T-helper 1 cell treated with Interleukin-12 subunit alpha and Interleukin-12 subunit beta and Interleukin-4 antibody, amounts not matched to agents 30 μg/mL and 1 μg/mL, for 36 hours (primary cell): ENCODE measurements around the gene ABHD14A.
"Not testable (repeated sequence)": the region's sequence is repeated elsewhere in the genome, so short reads cannot be mapped to it uniquely, and the experiment has no call there.

Source experiments
- H3K27ac Mint-ChIP-seq: one replicate; pipeline ENCODE4 v1.8.0; 2021; ENCODE audit warnings: mild to moderate bottlenecking, mixed read lengths
- H3K27me3 Mint-ChIP-seq: one replicate; pipeline ENCODE4 v1.8.0; 2021; ENCODE audit warnings: low read depth, mixed read lengths
- H3K36me3 Mint-ChIP-seq: one replicate; pipeline ENCODE4 v1.8.0; 2021; ENCODE audit warnings: low read depth, mixed read lengths
- H3K4me1 Mint-ChIP-seq: one replicate; pipeline ENCODE4 v1.8.0; 2021; ENCODE audit warnings: low read depth, mixed read lengths
- H3K4me3 Mint-ChIP-seq: one replicate; pipeline ENCODE4 v1.8.0; 2021; ENCODE audit warnings: mild to moderate bottlenecking, moderate library complexity, mixed read lengths
- H3K9me3 Mint-ChIP-seq: one replicate; pipeline ENCODE4 v1.8.0; 2021; ENCODE audit warnings: mixed read lengths

The ABHD14A gene

DNA sequence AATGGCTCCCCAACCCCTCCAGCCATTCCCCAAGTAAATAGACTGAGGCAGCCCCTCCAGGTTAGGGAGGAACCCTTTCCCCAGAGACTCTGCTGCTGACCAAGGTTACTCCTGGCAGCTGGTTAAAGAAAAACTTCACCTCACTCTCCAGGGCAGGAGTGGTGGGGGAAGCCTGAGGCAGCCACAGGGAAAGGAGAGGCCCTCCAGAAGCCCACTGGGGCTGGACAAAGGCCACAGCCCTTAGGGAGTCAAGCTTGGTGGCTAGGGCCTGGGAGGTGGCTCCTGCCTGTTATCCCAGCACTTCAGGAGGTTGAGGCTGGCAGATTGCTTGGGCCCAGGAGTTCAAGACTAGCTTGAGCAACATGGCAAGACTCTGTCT, 9.4 kb downstream of the ABHD14A start:
- Mint-ChIP-seq H3K27me3 (no peaks in the 10 kb centered on the region), H3K27ac (peak overlapping the region; percentile 77), H3K9me3 (no peaks in the 10 kb centered on the region), H3K36me3 (peaks cover 6% of the 10 kb centered on the region), H3K4me3 (peak overlapping the region; percentile 93), H3K4me1 (peaks cover 24% of the 10 kb centered on the region)

DNA sequence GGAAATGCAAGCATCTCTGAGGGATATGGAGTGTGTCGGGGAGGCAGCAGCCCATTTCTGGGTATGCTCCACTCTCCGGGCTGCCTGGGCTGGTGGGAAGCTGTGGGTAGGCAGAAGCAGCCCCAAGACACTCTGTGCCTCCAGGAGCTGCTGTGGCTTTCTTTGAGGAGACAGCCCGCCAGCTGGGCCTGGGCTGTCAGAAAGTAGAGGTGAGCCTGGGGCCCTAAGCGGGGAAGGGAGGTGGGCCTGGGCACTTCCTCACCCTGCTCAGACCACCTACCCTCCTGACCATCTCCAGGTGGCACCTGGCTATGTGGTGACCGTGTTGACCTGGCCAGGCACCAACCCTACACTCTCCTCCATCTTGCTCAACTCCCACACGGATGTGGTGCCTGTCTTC, 10.2 kb downstream of the ABHD14A start:
- H3K27ac Mint-ChIP-seq, result peak overlapping the region; percentile 57
- H3K4me3 Mint-ChIP-seq, result no peak overlapping the region
- no peaks in the 10 kb centered on the region for H3K9me3 Mint-ChIP-seq
- H3K4me1 Mint-ChIP-seq, result peaks cover 24% of the 10 kb centered on the region
- no peaks in the 10 kb centered on the region for H3K27me3 Mint-ChIP-seq
- H3K36me3 Mint-ChIP-seq, result peaks cover 6% of the 10 kb centered on the region

DNA sequence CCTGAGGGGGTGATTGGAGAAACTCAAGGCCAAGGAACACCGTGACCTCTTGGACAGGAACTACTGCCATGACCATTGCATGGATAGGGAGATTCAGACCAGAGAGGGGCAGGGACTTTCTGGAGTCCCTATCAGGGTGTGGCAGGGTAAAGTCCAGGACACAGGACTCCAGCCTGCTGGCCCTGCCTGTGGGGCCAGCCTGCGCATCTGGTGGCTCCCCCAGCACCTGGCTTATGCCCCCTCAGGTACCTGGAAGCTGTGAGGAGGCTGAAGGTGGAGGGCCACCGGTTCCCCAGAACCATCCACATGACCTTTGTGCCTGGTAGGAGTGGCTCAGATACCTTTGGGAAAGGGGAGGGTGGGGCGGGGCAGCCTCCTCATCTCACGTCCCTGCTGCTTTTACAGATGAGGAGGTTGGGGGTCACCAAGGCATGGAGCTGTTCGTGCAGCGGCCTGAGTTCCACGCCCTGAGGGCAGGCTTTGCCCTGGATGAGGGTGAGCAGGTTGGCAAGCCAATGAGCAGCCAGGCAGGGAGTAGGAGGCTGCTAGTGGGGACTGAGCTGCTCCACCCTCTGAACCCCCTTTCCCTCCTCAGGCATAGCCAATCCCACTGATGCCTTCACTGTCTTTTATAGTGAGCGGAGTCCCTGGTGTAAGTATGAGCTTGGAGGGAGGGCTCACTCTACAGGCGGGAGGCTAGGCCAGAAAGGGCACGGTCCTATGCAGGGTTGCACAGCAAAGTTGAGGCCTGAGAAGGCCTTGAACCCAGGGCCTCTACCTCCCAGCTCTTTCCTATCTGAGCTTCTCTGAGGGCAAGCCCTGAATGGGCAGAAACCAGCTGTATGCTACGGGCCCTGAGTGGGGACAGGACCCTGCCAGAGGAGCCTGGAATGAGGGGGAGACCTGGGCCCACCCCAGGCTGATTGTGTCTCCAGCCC, 11.4 kb downstream of the ABHD14A start:
- no peaks in the 10 kb centered on the region for H3K9me3 Mint-ChIP-seq
- peaks cover 22% of the 10 kb centered on the region for H3K4me1 Mint-ChIP-seq
- no peaks in the 10 kb centered on the region for H3K27me3 Mint-ChIP-seq
- H3K36me3 Mint-ChIP-seq, result peaks cover 6% of the 10 kb centered on the region
- no peak overlapping the region for H3K27ac Mint-ChIP-seq
- H3K4me3 Mint-ChIP-seq, result no peak overlapping the region

DNA sequence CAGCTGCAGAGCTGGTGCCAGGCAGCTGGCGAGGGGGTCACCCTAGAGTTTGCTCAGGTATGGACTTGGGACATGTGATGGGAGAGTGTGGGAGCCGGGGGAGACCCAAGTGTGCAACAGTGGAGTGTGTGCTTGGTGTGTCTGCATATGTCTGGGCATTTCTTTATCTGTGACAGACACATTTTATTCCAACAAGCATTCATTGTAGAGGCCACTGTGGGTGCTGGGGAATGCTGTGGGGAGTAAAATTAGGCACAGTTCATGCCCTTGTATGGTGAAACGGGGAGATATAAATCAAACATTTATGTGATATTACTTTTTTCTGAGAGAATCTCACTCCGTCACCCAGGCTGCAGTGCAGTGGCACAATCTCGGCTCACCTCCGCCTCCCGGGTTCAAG, 12.7 kb downstream of the ABHD14A start:
- Mint-ChIP-seq H3K36me3 (peaks cover 11% of the 10 kb centered on the region), H3K27ac (no peak overlapping the region), H3K4me1 (peaks cover 21% of the 10 kb centered on the region), H3K9me3 (no peaks in the 10 kb centered on the region), H3K27me3 (no peaks in the 10 kb centered on the region), H3K4me3 (no peak overlapping the region)

DNA sequence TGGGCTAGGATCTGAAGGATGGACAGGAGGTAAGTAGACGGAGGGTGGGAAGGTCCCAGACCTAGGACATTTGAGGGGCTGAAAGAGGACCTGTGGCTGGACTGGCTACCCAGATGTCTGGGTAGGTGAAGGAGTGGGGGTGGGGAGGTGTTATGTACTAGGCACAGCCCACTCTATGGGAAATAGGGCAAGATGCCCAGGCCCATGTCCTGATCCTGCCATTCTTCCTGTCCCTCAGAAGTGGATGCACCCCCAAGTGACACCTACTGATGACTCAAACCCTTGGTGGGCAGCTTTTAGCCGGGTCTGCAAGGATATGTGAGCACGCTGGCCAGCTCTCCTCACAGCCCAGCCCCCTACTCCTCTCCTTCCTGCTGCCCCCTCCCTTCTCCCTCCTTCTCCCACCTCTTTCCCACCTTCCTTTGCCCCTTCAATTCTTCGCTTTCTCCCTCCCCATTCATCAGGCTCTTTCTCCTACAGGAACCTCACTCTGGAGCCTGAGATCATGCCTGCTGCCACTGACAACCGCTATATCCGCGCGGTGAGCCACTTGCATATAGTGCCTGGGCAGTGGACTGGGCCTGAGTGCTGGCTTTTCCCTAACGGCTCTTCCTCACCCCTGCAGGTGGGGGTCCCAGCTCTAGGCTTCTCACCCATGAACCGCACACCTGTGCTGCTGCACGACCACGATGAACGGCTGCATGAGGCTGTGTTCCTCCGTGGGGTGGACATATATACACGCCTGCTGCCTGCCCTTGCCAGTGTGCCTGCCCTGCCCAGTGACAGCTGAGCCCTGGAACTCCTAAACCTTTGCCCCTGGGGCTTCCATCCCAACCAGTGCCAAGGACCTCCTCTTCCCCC, 13.7 kb downstream of the ABHD14A start:
- Mint-ChIP-seq H3K9me3 (no peaks in the 10 kb centered on the region), H3K4me3 (no peak overlapping the region)

DNA sequence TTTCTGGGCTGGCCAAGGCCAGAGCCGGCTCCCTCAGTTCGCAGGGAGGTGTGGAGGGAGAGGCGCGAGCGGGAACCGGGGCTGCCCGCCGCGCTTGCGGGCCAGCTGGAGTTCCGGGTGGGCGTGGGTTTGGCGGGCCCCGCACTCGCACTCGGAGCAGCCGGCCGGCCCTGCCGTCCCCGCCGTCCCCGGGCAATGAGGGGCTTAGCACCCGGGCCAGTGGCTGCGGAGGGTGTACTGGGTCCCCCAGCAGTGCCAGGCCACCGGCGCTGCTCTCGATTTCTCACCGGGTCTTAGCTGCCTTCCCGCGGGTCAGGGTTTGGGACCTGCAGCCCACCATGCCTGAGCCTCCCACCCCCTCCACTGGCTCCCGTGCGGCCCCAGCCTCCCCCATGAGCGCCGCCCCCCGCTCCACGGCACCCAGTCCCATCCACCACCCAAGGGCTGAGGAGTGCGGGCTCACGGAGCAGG, 15.7 kb downstream of the ABHD14A start:
- Mint-ChIP-seq H3K4me1 (peaks cover 24% of the 10 kb centered on the region), H3K36me3 (peaks cover 34% of the 10 kb centered on the region)
- not testable (repeated sequence) for H3K27ac Mint-ChIP-seq, H3K27me3 Mint-ChIP-seq, H3K4me3 Mint-ChIP-seq, H3K9me3 Mint-ChIP-seq

More for the DNA sequence above, 13.7 kb downstream of the ABHD14A start:
- H3K27ac Mint-ChIP-seq, result no peak overlapping the region
- H3K36me3 Mint-ChIP-seq, result peaks cover 14% of the 10 kb centered on the region
- peaks cover 17% of the 10 kb centered on the region for H3K4me1 Mint-ChIP-seq
- H3K27me3 Mint-ChIP-seq, result no peaks in the 10 kb centered on the region

DNA sequence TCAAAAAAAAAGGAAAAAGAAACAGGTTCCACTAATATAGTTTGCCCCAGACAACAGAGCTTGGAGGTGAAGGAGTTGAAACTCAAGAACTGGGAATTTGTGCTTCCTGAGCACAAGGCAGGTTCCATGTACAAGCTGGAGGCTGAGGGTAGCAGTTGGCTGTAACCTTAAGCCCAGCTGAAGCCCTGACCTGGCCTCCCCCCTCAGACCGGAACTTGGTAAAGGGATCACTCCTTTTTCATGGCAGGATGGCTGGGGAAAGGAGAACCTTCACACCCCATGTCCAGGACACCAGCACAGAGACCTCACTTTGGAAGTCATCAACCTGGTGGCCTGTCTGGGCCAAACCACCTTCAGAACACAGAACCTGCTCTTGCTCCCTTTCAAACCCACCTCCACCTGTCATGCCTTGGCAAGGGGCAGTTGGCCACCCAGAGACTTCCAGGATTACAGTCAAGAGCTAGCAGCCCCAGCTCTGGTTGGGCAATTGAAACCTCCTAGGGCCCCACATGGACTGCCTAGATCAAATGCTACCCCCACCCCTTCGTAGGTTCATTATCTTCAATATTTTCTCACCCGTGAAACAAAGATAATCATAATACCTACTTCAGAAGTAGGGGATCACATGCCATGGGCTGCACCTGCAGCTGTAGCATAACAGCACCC, 17.3 kb downstream of the ABHD14A start:
- H3K4me1 Mint-ChIP-seq, result peaks cover 28% of the 10 kb centered on the region
- no peaks in the 10 kb centered on the region for H3K27me3 Mint-ChIP-seq
- no peak overlapping the region for H3K27ac Mint-ChIP-seq
- H3K9me3 Mint-ChIP-seq, result no peaks in the 10 kb centered on the region
- H3K36me3 Mint-ChIP-seq, result peaks cover 35% of the 10 kb centered on the region
- no peak overlapping the region for H3K4me3 Mint-ChIP-seq

DNA sequence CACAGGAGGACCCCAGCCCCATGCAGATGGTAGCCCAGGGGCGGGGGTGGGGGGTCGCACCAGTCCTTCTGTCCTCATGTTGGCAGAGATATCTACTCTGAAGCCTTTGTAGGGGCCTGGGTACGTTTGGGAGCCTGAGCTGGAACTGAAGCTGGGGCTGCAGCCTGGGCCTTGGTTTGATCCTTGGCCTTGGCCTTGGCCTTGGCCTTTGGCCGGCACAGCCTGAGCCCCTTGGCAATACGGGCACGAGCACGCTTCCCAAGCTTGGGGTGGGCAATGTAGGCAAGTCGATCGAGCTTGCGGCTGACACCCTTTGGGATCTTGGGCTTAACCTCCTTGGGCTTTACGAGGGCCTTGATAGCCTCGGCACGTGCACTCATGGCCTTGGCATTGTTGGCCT, 18.8 kb downstream of the ABHD14A start:
- peak overlapping the region; percentile 100 for H3K4me3 Mint-ChIP-seq
- H3K36me3 Mint-ChIP-seq, result peaks cover 35% of the 10 kb centered on the region
- not testable (repeated sequence) for H3K27me3 Mint-ChIP-seq, H3K9me3 Mint-ChIP-seq
- peaks cover 27% of the 10 kb centered on the region for H3K4me1 Mint-ChIP-seq
- peak overlapping the region; percentile 29 for H3K27ac Mint-ChIP-seq

DNA sequence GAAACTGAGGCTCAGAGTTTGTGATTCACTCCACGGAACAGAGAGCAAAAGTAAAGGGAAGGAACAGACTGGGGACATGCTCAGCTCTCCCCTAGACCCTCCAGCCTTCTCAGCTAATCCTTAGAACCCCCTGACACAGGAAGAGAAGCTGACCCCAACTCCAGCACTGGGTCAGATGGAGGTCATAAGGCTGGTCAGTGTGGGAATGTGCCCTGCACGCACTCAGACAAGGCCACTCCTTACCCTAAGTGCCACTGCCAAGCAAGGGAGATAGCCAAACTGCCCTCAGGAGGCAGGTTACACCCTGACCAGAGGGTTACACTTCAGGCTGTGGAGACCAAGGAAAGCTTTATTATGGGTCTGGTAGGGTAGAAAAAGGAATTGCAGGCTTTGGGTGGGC, 19.7 kb downstream of the ABHD14A start:
- H3K27ac Mint-ChIP-seq, result peak overlapping the region; percentile 100
- peaks cover 8% of the 10 kb centered on the region for H3K27me3 Mint-ChIP-seq
- peak overlapping the region; percentile 100 for H3K4me3 Mint-ChIP-seq
- H3K36me3 Mint-ChIP-seq, result peaks cover 35% of the 10 kb centered on the region
- peaks cover 23% of the 10 kb centered on the region for H3K4me1 Mint-ChIP-seq
- H3K9me3 Mint-ChIP-seq, result no peaks in the 10 kb centered on the region

DNA sequence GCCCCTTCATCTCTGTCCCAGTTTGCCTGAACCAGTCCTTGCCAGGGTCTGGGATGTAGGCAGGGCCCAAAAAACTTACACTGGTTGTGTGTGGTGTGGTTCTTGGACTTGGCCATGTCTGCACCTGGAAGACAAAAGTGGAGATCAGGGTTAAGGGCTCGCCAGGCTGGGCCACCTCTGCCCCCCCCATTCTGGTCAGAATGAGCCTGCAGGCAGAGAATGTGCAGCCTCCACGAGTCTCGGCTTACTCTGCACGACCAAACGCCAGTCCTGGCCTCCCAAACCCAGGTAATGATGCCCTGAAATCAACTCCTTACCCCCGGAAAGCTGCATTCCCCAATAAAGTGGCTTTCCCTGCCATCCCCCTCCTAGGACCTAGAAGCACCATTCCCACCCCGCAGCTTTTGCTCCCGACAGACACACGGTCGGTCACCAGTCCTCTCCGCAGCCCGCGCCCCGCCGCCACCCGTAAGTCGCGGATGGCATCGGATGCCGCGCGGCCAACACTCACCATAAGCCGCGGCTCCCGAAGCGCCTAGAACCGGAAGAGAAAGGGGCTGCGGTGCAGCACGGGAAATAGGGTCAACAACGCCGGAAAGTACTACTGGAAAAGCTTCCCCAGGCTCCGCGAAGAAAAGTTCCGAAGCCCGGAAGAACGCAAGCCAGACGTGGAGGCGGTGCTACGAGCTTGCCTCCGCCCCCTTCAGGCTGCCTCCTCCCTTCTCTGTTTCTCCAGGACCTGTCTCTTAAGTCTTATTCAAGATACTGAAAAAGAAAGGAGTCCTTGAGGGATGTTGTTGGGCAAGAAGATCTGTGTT, 20.7 kb downstream of the ABHD14A start, which contains the start of gene RPL29:
TSS of gene RPL29 (minus strand) at position 550 of the 818 bp plus-strand sequence. CDS start at position 116, 434 bp downstream.
- Mint-ChIP-seq H3K27me3 (peaks cover 17% of the 10 kb centered on the region), H3K4me3 (peak within 1 kb of the TSS; percentile 100), H3K4me1 (peaks cover 25% of the 10 kb centered on the region), H3K27ac (peak within 1 kb of the TSS; percentile 100), H3K9me3 (no peaks in the 10 kb centered on the region), H3K36me3 (peaks cover 35% of the 10 kb centered on the region)

DNA sequence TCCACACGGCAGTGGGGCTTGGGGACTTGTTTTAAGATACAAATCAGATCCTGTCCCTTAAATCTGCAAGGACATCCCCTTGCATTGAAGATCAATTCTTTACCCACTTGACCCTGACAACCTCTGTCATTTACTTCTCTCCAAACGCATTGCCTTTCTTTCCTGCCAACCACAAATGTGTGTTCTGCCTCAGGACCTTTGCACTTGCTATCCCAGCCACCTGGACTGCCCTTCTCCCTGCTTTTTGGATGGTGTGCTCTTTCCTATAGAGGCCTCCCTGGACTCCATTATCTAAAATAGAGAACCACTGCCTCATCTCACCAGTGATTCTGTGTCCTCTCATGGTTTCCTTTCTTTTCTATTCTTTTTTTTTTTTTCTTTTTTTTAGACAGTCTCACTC, 22.3 kb downstream of the ABHD14A start:
- Mint-ChIP-seq H3K36me3 (peaks cover 31% of the 10 kb centered on the region), H3K27ac (no peak overlapping the region), H3K4me1 (peaks cover 29% of the 10 kb centered on the region), H3K9me3 (no peaks in the 10 kb centered on the region), H3K4me3 (peak overlapping the region; percentile 39), H3K27me3 (peaks cover 17% of the 10 kb centered on the region)

DNA sequence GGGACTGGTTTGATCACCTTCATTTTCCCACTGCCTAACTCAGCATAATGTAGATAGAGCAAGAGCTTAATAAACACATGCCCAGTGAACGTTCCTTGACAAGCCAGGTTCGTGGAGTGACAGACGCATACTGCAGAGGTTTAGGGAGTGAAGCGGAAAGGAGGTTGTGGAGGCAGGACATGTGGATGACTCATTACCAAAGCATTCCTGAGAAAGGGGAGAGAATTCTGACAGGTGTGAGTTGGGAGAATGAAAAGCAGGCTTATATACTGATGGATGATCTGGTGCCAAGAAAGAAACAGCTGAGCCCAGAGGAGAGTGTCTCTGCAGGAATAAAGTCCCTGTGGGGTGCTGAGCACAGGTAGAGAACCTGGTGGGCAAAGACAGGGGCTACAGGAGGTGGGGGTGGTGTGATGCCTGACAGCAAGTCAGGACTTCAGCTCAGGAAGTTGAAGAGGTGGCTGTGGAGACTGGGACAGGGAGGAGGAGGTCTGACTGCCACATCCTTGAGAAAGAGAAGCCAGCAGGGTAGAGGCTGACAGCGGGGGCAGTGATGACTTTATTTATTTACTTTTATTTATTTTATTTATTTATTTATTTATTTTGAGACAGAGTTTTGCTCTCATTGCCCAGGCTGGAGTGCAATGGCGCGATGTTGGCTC, 23.2 kb downstream of the ABHD14A start:
- H3K4me3 Mint-ChIP-seq, result no peak overlapping the region
- H3K27ac Mint-ChIP-seq, result no peak overlapping the region
- H3K36me3 Mint-ChIP-seq, result peaks cover 25% of the 10 kb centered on the region
- peaks cover 17% of the 10 kb centered on the region for H3K27me3 Mint-ChIP-seq
- H3K4me1 Mint-ChIP-seq, result peaks cover 24% of the 10 kb centered on the region
- H3K9me3 Mint-ChIP-seq, result no peaks in the 10 kb centered on the region

DNA sequence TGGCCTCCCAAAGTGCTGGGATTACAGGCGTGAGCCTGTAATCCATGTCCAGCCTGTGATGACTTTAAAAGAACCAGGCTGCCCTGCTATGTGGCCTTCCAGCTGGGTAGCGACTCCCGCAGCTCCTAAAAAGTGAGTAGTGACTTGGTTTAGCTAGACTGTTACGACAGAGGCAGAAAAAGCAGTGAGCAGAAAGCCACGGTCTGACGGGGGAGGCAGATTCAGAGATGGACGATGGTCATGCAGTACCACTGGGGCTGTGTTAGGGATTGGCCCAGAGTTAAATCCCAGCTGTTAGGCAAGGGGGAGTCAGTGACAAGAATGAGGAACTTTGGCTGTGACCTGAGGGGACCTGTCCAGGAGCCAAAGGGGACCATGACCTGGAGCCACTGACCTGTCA, 23.9 kb downstream of the ABHD14A start:
- H3K36me3 Mint-ChIP-seq, result peaks cover 18% of the 10 kb centered on the region
- H3K4me3 Mint-ChIP-seq, result no peak overlapping the region
- no peak overlapping the region for H3K27ac Mint-ChIP-seq
- peaks cover 17% of the 10 kb centered on the region for H3K27me3 Mint-ChIP-seq
- H3K4me1 Mint-ChIP-seq, result peaks cover 24% of the 10 kb centered on the region
- H3K9me3 Mint-ChIP-seq, result no peaks in the 10 kb centered on the region
